Transverse colon (tissue), 4 donors: ENCODE data around the gene STXBP2. TPM values are rescaled to one million over a fixed set of nuclear protein-coding genes. Genes with fewer than 3 reads are reported as not detected.

Experiments
- DNase-seq: peaks from one replicate; pipeline ENCODE4 v3.0.0-alpha.2; 2019
- H3K27ac ChIP-seq, 4 donors: fragments of 200-600 bp; sonication (generic); 2 replicates each; pipeline ENCODE4 v1.5.1; 2016 to 2018; ENCODE audit warnings: inconsistent platforms in 4 of 4
- H3K27me3 ChIP-seq: fragments of 200-600 bp; sonication (generic); 2 replicates; pipeline ENCODE4 v1.5.1; 2017; ENCODE audit warnings: inconsistent platforms
- H3K36me3 ChIP-seq, 4 donors: fragments of 200-600 bp; sonication (generic); 2 replicates each; pipeline ENCODE4 v1.5.1; 2017 to 2019; ENCODE audit warnings: inconsistent platforms in 4 of 4
- H3K4me1 ChIP-seq, 4 donors: fragments of 200-600 bp; sonication (generic); 2 replicates each; pipeline ENCODE4 v1.5.1; 2017 to 2020; ENCODE audit warnings: inconsistent platforms in 4 of 4
- H3K4me3 ChIP-seq, 4 donors: fragments of 200-600 bp; sonication (generic); 1 replicate in 1 of 4; 2 replicates in 3 of 4; pipeline versions ENCODE4 v1.5.1 to v1.6.1; 2017 to 2019; ENCODE audit warnings: inconsistent platforms in 4 of 4
- H3K9me3 ChIP-seq, 2 donors: fragments of 200-600 bp; sonication (generic); 2 replicates each; pipeline ENCODE4 v1.5.1; 2017 to 2019; ENCODE audit warnings: inconsistent platforms in 2 of 2
- CTCF ChIP-seq, 5 experiments: fragments of 200-600 bp in 3 of 5; fragments of 450-650 bp in 2 of 5; sonication (generic) in 3 of 5; IDR thresholded peaks; 1 replicate in 2 of 5; 2 replicates in 3 of 5; pipeline ENCODE4 v1.5.1; 2016 to 2017; ENCODE audit warnings: antibody characterized with exemption in 5 of 5, inconsistent platforms in 3 of 5, mild to moderate bottlenecking in 2 of 5, moderate library complexity in 1 of 5
- EP300 ChIP-seq: sonication (generic); formaldehyde crosslinking; IDR thresholded peaks from one replicate; pipeline ENCODE4 v1.6.1; 2017; ENCODE audit warnings: antibody characterized with exemption, low read depth
- POLR2A ChIP-seq: fragments of 450-650 bp; IDR thresholded peaks from one replicate; pipeline ENCODE4 v1.6.1; 2016; ENCODE audit warnings: antibody characterized with exemption, mild to moderate bottlenecking, moderate library complexity
- POLR2AphosphoS5 ChIP-seq, 3 donors: sonication (generic); formaldehyde crosslinking; IDR thresholded peaks; one replicate each; pipeline ENCODE4 v1.6.1; 2016; ENCODE audit warnings: antibody characterized with exemption in 3 of 3
- WGBS, 2 donors: methylation state at CpG; one replicate each; pipeline ENCODE4 v1.1.5; 2018; ENCODE audit warnings: low coverage in 1 of 2; 5-methylcytosine and 5-hydroxymethylcytosine counted together
- in situ Hi-C, 4 donors: fragments of 200-750 bp; cut with MboI; loops; one replicate each; pipeline versions ENCODE4 v1.15.0 to v1.15.1; 2017; ENCODE audit warnings: low sequenced_read_pairs in 3 of 4, low pct_ligation_motif_present in 1 of 4, low pct_unique_long_range_greater_than_20kb in 1 of 4
- intact Hi-C: fragments of 100-400 bp; cut with DNase I; formaldehyde crosslinking; loops from one replicate; pipeline ENCODE4 v1.15.1; 2023; ENCODE audit warnings: low total_unique reads
- total RNA-seq, 4 donors: library from RNA; depleted of rRNA; stranded (reverse); fragments of >200 nt; gene quantifications; one replicate each; pipeline ENCODE4 v1.1.0, GENCODE V29; 2016

STXBP2 gene
- total RNA-seq, 4 donors from 2014 or later, result 132 to 303 (median 205) TPM

DNA sequence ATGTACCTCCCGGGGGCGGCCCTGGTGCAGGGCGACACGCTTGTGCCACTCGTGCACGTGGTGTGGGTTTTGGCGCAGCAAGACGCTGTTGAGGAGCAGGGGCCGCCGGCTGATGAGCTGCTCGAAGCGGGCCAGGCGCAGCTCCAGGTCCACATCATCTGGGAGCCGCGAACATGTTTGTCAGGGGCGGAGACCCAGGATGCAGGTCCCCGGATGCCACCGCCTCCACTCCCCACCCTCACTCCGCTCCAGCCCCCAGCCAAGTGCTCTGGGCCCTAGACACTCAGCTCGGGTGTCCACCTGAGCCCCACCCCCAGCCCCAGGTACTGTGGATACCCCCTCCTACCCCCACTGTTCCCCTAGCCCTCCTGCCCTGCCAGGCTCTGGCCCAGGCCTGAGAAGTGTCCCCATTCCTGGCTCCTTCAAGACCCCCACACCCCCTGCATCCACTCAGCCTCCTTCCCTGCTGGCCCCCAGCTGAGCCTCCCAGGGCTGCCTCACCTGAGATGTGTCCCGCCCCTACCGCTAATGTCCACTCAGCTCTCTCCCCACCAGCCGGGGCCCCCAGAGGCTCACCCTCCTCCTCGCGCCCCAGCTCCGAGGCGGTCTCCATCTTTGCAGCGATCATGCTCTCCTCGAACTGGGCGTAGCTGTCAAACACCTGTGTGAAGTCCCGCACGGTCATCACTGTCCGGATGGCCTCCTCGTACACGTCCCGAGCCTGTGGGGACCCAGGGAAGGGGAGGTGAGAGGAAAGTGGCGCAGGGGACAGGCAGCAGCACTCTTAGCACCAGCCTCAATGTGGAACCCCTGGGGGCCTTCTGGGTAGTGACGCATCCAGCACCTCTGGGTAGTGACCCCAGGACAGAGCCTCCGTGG, 12.9 kb upstream of the STXBP2 start:
- peaks cover 7 to 27% (median 22%) of the 10 kb centered on the region in 4 donors for H3K4me1 ChIP-seq
- TF ChIP-seq POLR2AphosphoS5 (IDR thresholded peaks at IDR 0.05), result no peak
- no peak for TF ChIP-seq POLR2A
- TF ChIP-seq CTCF (IDR thresholded peaks at IDR 0.05), result no peak
- WGBS, 2 donors, result 92% methylated on average over 28 of the region's 39 CpGs; no CpG with 5 or more reads in 1 of the 2 donors
- H3K27me3 ChIP-seq, result no peaks in the 10 kb centered on the region
- H3K9me3 ChIP-seq, result no peaks in the 10 kb centered on the region
- no peak for DNase-seq
- no peak overlapping the region for H3K4me3 ChIP-seq
- in situ Hi-C loops (no loop called here), intact Hi-C loops (loop anchor here (10.0 kb wide), 1 partner anchor 1199 kb away; the partner anchor contains the start of gene KHSRP)
- H3K27ac ChIP-seq, result no peak overlapping the region
- peaks cover 0 to 24% (median 0%) of the 10 kb centered on the region in 4 donors for H3K36me3 ChIP-seq

DNA sequence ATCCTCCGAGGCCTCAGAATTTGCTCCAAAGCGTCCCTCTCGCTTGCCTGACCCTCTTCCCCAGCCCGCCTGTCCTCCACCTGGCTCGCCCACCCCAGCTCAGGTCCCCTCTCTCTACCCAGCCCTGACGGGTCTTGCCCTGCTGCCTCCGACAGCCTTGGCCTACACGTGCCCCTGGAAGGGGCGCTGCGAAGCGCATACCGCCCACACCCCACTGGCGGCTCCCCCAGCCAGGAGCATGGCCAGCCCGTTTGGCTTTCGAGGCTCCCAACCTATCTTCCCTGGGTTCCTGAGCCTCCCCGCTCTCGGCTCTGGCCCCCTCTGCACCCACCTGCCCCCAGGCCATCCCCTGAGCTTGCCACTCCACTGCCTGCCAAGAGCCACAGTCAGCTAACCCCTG, 12.1 kb upstream of the STXBP2 start:
- H3K27me3 ChIP-seq, result no peaks in the 10 kb centered on the region
- DNase-seq, result no peak
- no peak overlapping the region for H3K27ac ChIP-seq
- in situ Hi-C loops (no loop called here), intact Hi-C loops (loop anchor here (10.0 kb wide), 1 partner anchor 1200 kb away; the partner anchor contains the start of gene KHSRP)
- no peak overlapping the region for H3K4me3 ChIP-seq
- peaks cover 0 to 24% (median 0%) of the 10 kb centered on the region in 4 donors for H3K36me3 ChIP-seq
- no peak for TF ChIP-seq POLR2AphosphoS5 (IDR thresholded peaks at IDR 0.05)
- no peak for TF ChIP-seq EP300
- no peak for TF ChIP-seq CTCF (IDR thresholded peaks at IDR 0.05)
- TF ChIP-seq POLR2A, result no peak
- no peaks in the 10 kb centered on the region for H3K9me3 ChIP-seq
- 92 to 93% methylated on average over 3 to 17 of the region's 17 CpGs for WGBS, 2 donors
- peaks cover 7 to 18% (median 16%) of the 10 kb centered on the region in 4 donors for H3K4me1 ChIP-seq

GRCh38 chr19:7625763-7626372, 11.0 kb upstream of the STXBP2 start:
- peaks cover 14 to 25% (median 23%) of the 10 kb centered on the region in 4 donors for H3K4me1 ChIP-seq
- in situ Hi-C loops, result no loop called here
- no peak overlapping the region for H3K27ac ChIP-seq
- no peak overlapping the region for H3K4me3 ChIP-seq
- no peak for DNase-seq
- H3K36me3 ChIP-seq, result peaks cover 0 to 15% (median 0%) of the 10 kb centered on the region in 4 donors
- no peaks in the 10 kb centered on the region for H3K27me3 ChIP-seq
- no peak for TF ChIP-seq CTCF (IDR thresholded peaks at IDR 0.05)
- no peak for TF ChIP-seq POLR2AphosphoS5 (IDR thresholded peaks at IDR 0.05)
- TF ChIP-seq EP300, result no peak
- TF ChIP-seq POLR2A, result no peak
- intact Hi-C loops, result loop anchor here (10.0 kb wide), 1 partner anchor 1201 kb away; the partner anchor contains the start of gene KHSRP
- no peaks in the 10 kb centered on the region for H3K9me3 ChIP-seq
- 90 to 95% methylated on average over 2 to 34 of the region's 34 CpGs for WGBS, 2 donors

GRCh38 chr19:7627166-7627565, 9.7 kb upstream of the STXBP2 start:
- no peak for DNase-seq
- Histone ChIP-seq H3K36me3 (peaks cover 0 to 6% (median 0%) of the 10 kb centered on the region in 4 donors), H3K27me3 (no peaks in the 10 kb centered on the region), H3K4me3 (no peak overlapping the region), H3K27ac (no peak overlapping the region), H3K4me1 (peaks cover 15 to 29% (median 24%) of the 10 kb centered on the region in 4 donors), H3K9me3 (no peaks in the 10 kb centered on the region)
- intact Hi-C loops, result loop anchor here (10.0 kb wide), 1 partner anchor 1202 kb away; the partner anchor contains the start of gene KHSRP
- in situ Hi-C loops, result no loop called here
- no peak for TF ChIP-seq POLR2A
- TF ChIP-seq POLR2AphosphoS5 (IDR thresholded peaks at IDR 0.05), result no peak
- TF ChIP-seq CTCF (IDR thresholded peaks at IDR 0.05), result no peak
- TF ChIP-seq EP300, result no peak
- WGBS, 2 donors, result 94% methylated on average over 24 of the region's 24 CpGs; no CpG with 5 or more reads in 1 of the 2 donors
